Stimulated activated CD4-positive, alpha-beta T cell treated with anti-CD3 and anti-CD28 coated beads, Interleukin-1b, Interleukin-23, amount 100 ng/mL, for 4 hours (primary cell): ENCODE measurements around the gene RBM33.

ENCODE experiments used
- DNase-seq, 2 donors: peaks; one replicate each; pipeline ENCODE4 v3.0.0-alpha.2; 2020; ENCODE audit warnings: low read depth in 2 of 2

The RBM33 gene

GRCh38 chr7:155825336-155825735, 180.9 kb downstream of the RBM33 start:
- DNase-seq = no peak

- DNase-seq = no peak
Observed at GRCh38 chr7:155829796-155830470, 185.5 kb downstream of the RBM33 start.
